Raji (cell line): ENCODE results near the gene MYO1B.

Experiments used
- POLR2A ChIP-seq: IDR thresholded peaks from 2 replicates; pipeline ENCODE4 v1.6.1; 2011; ENCODE audit warnings: low read depth, low read length, control low read depth; ENCODE audit not compliant: insufficient read depth

The MYO1B gene

GRCh38 chr2:191296083-191297006, 51.1 kb downstream of the MYO1B start:
- TF ChIP-seq POLR2A: no peak

- no peak for TF ChIP-seq POLR2A
Measured at GRCh38 chr2:191297033-191297432, 51.8 kb downstream of the MYO1B start.

GRCh38 chr2:191298306-191298705, 53.1 kb downstream of the MYO1B start:
- no peak for TF ChIP-seq POLR2A

GRCh38 chr2:191299010-191299409, 53.8 kb downstream of the MYO1B start:
- no peak for TF ChIP-seq POLR2A

- TF ChIP-seq POLR2A: no peak
Measured at GRCh38 chr2:191299866-191300265, 54.7 kb downstream of the MYO1B start.

GRCh38 chr2:191301971-191302370, 56.8 kb downstream of the MYO1B start:
- no peak for TF ChIP-seq POLR2A

GRCh38 chr2:191302459-191303139, 57.4 kb downstream of the MYO1B start:
- no peak for TF ChIP-seq POLR2A

GRCh38 chr2:191303140-191304005, 58.2 kb downstream of the MYO1B start:
- no peak for TF ChIP-seq POLR2A

GRCh38 chr2:191304939-191305875, 60.0 kb downstream of the MYO1B start:
- no peak for TF ChIP-seq POLR2A

GRCh38 chr2:191308026-191308425, 62.8 kb downstream of the MYO1B start:
- TF ChIP-seq POLR2A: no peak

- no peak for TF ChIP-seq POLR2A
Measured at GRCh38 chr2:191311156-191311555, 66.0 kb downstream of the MYO1B start.

GRCh38 chr2:191311627-191312026, 66.4 kb downstream of the MYO1B start:
- TF ChIP-seq POLR2A: no peak

GRCh38 chr2:191312163-191312562, 67.0 kb downstream of the MYO1B start:
- no peak for TF ChIP-seq POLR2A

- no peak for TF ChIP-seq POLR2A
Measured at GRCh38 chr2:191312662-191313061, 67.5 kb downstream of the MYO1B start.
